Activated gamma-delta T cell (primary cell): ENCODE data around the gene DPYSL4.

Experiments used
- DNase-seq: peaks from one replicate; lab custom pipeline; 2025; lab: John Stamatoyannopoulos, UW

Gene DPYSL4

DNA sequence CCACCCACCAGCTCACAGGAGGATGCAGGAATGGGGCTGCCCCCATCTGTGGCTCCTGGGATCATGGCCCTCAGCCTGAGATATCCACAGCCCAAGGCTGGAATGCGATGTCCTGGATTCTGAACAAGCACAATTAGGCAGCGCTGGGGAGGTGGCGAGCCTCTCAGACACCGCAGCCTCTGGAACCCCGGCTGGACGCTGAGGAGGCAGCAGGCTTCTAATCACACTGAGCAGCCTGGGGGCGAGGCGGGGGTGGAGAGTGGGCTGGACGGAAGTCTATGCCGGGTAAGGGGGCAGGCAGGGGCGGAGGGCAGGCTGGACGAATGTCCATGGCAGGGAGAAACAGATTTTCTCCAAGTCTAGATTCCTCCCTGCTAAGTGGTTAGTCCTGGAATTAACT is 56.4 kb downstream of the DPYSL4 start:
- no peak for DNase-seq

DNA sequence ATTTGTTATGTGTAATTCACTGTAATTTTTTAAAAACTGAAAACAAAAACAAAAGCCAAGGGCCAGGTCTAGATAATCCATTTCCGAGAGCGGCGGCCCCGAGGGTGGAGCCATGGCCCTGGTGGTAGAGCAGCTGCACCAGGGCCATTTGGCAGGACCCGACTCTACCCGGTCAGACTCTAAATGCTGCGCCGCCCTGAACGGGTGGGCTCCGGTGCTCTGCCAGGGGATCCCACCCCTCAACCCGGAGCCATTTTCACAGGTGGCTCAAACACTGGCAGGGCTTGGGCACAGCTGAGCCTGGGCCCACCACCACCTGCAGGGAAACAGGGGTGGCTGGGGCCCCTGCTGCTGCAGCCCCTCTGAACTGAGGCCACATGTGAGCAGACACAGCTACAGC is 56.9 kb downstream of the DPYSL4 start:
- DNase-seq = no peak

DNA sequence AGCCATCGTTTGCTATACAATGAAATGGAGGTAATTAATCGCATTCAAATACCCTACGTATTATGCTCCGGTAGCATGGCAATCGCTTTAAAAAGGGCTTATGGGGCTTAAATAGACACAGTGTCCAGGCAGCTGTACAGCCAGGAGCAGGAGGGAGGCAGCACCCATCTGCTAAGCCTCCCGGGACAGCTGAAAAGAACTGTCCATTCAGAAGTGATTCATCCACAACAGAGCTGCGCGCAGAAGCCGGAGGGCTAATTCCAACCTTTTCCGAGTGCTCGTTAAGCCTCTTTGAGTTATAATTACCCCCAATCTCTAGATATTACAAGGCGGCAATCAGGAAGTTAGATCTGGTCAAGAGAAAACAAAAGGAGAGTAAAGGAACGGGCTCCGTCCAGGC is 58.3 kb downstream of the DPYSL4 start:
- no peak for DNase-seq

DNA sequence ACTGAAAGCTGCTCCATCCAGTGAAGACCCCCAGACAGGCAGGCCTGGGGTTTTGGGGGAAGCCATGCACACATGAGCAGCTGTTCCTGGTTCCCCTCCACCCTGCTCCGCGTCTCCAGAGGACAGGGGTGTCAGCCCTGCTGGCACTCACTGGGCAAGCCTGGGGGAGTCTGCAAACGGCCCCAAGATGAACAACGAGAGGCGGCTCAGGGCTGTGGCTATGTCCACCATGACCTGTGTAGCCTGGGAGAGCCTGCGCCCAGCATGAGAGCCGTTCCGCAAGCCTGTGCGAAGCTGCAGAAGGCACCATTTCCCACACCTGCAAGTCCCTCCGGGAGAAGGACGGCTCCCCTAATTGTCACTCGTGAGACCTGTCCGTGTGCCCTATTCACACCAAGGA is 59.5 kb downstream of the DPYSL4 start:
- no peak for DNase-seq

DNA sequence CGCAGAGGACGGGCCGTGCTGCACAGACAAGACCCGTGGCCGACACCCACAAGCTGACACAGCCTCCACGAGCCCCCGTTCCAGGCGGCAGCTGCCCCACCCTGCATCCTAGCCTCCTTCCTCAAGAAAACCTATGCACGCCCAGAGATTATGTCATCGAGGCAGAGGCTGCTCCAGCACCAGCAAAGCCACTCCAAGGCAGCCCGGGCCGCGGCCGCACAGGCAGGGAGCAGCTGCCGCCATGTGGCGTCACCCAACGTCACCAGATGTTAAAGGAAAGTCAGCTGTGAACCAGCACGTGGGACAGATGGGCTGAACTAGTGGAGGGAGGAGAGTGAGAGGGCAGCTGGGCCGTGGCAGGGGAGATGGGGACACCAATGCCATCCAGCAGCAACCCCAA is 61.2 kb downstream of the DPYSL4 start:
- no peak for DNase-seq

- DNase-seq = peak; percentile 56
Measured at GRCh38 chr10:132248455-132249225, 61.9 kb downstream of the DPYSL4 start.

DNA sequence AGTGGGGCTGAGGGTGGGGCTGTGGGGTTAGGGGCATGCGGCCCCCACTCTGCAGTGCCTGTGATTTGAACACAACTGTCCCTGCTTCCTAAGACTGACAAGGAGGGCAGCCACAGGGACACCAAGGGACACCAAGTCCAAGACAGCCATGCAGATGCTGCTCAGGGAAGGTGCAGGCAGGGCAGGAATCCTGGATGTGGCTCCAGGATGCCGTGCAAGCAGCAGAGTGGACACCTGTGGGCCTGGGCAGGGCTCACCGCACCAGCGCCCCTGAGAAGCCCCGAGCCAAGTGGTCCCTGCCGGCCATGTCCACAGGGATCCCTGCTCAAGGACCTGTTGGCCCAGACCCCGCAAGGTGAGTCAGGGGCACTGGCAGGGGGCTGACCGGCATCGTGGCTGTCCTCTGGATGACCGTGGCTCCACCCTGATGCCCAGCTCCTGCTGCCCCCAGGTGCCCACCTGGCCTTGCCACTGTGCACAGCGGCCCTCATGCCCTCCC is 62.5 kb downstream of the DPYSL4 start:
- no peak for DNase-seq

- DNase-seq = no peak
Measured at GRCh38 chr10:132249824-132250375, 63.2 kb downstream of the DPYSL4 start.

GRCh38 chr10:132250481-132251475 is 64.0 kb downstream of the DPYSL4 start:
- DNase-seq = no peak

GRCh38 chr10:132251928-132252327 is 65.2 kb downstream of the DPYSL4 start:
- no peak for DNase-seq

GRCh38 chr10:132252412-132252811 is 65.7 kb downstream of the DPYSL4 start:
- no peak for DNase-seq

DNA sequence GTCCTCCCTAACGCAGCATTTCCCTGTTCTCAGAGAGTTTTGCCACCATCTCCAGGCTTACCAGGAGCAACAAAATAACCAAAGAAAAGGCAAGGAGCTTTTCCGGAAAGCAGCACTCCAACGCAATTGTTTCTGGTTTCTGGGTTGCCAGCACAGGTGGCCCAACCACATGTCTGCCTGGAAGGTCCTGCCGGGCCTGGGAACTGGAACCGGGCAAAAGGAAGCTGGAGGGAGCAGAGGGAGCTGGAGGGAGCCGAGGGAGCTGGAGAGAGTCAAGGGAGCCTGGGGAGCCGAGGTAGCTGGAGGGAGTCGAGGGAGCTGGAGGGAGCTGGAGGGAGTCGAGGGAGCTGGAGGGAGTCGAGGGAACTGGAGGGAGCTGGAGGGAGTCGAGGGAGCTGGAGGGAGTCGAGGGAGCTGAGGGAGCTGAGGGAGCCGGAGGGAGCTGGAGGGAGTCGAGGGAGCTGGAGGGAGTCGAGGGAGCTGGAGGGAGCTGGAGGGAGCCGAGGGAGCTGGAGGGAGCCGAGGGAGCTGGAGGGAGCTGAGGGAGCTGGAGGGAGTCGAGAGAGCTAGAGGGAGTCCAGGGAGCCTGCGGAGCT is 66.4 kb downstream of the DPYSL4 start:
- no peak for DNase-seq

GRCh38 chr10:132254841-132255240 is 68.1 kb downstream of the DPYSL4 start:
- no peak for DNase-seq
